Activated CD4-positive, alpha-beta T cell treated with anti-CD3 and anti-CD28 coated beads for 48 hours (primary cell): ENCODE measurements around the gene AUTS2.
A peak's percentile ranks its signal among the peaks of the same experiment; 100 is the strongest.

Experiments used
- DNase-seq: peaks from one replicate; pipeline ENCODE4 v3.0.0-alpha.2; 2020

Gene AUTS2

DNA sequence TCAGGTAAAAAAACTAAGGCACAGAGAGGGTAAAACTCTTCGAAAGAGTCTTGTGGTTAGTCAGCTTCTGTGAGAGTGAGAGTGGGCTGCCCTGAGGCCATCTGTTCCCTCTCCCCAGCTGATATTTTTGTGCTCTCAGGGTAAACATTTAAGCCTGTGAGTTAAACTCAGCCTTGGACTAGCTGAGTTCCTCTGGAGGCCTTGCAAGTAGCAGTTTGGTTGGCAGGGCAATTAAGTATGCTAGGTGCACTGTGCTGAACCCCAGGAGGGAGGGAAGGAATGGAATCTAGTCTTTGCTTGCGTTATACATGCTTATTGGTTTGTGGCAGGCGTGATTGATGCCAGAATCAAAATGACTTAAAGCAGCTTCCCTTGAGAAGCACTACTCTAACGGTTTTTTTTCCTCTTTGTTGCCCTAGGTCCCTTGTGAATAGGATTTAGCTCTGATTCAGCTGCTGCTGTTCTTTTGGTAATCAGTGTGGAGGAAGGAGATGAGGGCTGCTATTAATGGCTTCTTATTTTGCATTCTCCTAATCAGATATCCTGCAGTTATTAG lies 140.2 kb downstream of the AUTS2 start:
- DNase-seq, result no peak

- peak; percentile 60 for DNase-seq
These were observed 140.9 kb downstream of the AUTS2 start for GRCh38 chr7:69739190-69739589.

DNA sequence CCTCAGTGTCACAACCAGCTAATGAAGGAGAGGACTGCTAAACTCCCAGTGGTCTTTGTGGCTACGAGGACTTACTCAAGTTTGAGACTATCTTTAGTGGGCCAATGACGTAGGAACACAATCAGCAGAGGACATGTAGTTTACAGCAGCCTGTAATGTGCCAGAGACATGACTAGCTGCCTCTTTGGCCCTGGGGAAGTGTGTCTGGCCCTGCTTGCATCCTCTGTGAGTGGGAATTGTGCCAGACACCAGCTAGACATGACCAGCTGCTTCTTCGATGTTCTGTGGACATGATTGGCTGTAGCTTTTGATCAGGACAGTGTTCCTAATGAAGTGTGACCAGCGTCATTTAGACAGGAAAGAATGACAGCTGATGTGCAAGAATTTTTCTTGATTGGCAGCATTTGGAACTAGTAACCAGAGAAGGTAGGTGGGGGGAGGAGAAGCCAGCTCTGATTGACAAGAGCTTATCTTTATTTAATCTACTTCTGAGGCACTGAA lies 141.7 kb downstream of the AUTS2 start:
- DNase-seq, result no peak

DNA sequence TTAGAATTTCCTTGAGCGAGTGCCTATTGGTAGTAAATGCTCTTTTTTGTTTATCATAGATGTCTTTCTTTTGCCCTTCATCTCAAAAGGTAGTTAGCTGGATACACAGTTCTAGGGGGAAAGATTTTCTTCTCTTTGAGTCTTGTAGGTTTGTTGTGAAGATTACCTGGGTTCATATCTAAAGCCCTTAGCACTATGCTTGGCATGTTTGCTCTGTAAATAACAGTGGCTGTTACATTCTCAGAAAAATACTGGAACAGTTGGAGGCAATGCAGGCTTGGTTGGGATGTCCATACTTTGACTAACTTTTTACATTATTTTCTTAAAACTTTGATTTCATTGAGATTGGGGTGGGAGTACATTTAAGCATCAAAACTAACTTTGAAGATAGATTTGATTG lies 144.0 kb downstream of the AUTS2 start:
- no peak for DNase-seq

DNA sequence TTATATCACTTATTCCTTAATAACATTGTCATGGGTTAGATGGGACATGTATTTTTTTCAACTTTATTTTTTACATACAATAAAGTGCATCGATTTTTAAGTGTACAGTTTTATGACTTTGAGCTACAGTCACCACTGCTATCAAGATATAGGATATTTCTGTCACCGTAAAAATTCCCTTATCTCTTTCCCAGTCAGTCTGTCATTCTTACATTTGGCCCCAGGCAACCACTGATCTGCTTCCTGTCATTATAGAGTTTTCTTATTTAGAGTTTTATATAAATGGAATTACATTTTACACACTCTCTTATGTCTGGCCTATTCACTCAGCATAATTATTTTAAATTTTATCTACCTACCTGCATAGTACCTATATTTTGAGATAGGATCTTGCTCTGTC lies 145.2 kb downstream of the AUTS2 start:
- DNase-seq, result no peak

GRCh38 chr7:69744026-69744425 lies 145.8 kb downstream of the AUTS2 start:
- DNase-seq, result no peak

DNA sequence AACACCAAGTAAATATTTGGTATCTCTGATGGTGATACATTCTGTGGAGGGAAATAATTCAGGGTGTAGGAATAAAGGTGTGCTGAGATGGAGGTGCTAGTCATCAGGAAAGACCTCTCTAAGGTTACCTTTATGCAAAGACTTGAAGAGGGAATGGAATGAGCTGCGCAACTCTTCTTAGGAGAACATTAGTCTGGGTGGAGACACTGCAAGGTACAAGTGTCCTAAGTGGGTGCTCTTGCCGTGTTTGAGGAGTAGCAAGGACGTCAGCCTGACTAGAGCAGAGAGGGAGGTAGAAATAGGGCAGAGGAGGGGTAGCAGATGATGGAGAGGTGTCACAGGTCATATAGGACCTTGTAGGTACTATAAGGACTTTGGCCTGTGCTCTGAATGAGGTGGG lies 148.1 kb downstream of the AUTS2 start:
- no peak for DNase-seq

DNA sequence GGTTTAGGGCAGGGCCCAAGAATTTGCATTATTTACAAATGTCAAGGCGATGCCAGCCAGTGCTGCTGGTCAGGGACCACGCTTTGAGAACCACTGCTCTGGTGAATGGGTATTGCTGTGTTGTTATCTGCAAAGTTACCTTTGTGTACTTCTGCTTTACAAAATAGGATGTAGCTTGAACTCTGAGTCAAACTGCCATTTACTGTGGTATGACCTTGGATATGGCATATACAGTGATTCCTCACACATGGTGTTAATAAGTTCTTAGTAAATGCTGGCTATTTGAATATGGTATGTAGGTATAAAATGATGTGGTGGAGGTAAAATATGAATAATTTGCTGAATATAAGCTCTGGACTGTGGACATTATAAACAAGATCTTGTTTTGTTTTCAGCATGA lies 148.9 kb downstream of the AUTS2 start:
- DNase-seq, result no peak

DNA sequence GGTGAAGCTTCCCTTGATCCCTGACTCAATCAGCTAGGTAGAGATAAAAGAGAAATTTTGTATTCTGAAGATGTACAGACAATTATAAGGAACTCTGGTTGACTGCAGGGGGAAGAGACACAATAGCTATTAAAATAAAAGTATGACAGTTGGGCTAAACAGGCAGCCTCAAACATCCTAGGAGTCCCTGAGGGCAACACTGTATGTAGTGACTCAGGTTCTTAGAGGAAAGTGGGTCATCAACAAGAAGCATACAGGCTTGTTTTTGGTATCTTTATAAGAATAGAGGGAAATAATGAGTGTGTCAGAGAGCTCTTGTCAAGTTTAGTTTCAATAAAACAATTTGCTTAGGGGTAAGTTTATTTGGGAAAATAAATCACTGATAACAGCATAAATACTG lies 150.3 kb downstream of the AUTS2 start:
- no peak for DNase-seq

- no peak for DNase-seq
These were observed 151.2 kb downstream of the AUTS2 start for GRCh38 chr7:69749372-69749979.

GRCh38 chr7:69749994-69750393 lies 151.7 kb downstream of the AUTS2 start:
- no peak for DNase-seq

DNA sequence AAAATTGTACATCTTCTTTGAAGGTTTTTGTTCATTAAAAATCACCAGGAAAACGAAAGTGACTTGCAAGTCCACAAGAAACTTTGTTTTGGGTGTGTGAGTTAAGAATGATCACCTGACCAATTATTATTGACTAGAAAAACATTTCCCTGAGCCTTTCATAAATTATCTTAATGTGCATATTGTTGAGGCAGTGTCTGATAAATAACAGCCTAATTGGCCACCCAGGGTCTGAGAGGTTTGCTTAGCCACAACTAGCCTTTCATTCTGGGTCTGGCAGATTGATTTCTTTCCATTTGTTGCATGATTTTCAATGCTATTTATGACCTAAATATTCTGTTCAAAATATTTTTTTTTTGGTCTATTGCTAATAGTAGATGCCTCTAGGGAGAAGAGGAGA lies 152.8 kb downstream of the AUTS2 start:
- no peak for DNase-seq

- no peak for DNase-seq
These were observed 155.7 kb downstream of the AUTS2 start for GRCh38 chr7:69753981-69754380.

DNA sequence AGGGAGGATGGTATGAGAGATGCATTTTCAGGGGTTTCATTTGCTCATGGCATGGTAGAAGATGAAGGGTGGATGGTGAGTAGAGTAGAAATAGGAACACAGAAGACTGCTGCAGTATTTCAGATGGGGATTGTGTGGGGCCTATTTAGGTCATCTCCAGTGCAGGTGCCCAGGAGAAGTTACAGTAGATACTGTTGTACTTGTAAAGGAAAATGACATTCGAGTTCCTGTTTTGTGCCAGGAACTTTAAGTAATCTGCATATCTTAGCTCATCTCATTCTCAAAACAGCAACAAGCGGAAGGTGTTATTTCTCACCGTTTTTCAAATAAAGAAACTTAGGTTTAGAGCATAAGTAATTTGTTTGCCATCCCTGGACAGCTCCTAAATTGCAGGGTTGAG lies 156.2 kb downstream of the AUTS2 start:
- no peak for DNase-seq

GRCh38 chr7:69756235-69756634 lies 158.0 kb downstream of the AUTS2 start:
- DNase-seq, result no peak

DNA sequence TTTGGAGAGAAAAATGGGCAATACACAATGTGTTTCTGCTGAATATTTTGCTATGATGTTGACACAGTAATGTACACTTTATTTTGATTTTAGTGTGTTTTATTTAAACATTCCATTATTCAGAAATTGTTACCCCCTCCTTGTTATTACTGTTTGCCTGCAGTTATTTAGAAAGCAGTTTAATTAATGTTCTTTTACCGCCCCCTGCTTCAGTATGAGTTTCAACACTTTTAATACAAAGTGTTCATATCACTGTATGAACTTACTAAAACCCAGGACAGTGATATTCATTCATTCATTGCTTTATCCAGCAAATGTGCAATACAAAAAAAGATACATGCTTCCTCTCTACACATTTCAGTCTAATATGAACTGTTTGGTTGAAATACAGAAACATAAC lies 159.3 kb downstream of the AUTS2 start:
- DNase-seq, result no peak

DNA sequence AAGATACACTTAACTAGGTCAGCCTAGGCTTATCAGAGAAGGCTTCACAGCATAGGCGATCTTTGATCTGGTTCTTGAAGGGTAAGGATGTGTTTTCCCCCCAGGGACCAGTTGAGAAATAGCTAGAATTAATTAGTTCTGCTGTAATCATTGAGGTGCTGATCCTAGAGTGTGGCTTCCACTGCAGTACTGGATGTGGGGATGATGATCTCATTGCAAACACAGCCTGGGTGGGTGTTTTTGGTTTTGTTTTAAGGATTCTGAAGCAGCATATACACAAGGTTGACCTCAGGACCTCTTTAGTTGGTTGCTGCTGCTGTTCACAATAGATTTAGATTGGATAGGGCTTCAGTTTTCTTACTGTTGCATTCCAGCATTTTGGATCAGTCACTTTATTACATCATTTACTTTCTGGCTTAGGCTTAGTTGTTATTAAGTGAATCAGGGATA lies 159.7 kb downstream of the AUTS2 start:
- no peak for DNase-seq

DNA sequence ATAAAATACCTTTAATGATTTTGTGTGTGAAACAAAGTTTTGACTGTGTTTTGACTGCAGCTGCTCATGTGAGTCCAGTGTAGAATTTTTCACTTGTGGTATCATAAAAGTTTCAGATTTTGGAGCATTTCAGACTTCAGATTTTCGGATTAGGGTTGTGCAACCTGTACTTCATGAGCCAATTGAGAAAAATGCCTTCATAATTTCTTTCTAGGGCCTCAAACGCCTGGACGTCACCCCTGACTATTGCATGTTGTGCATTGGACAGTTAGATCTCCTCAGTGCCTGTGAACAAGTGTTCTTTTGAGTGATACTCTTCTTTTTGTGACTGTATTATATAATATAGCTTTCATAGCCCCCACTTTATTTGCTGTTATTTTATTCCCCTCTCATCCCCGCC lies 161.1 kb downstream of the AUTS2 start:
- DNase-seq, result no peak

GRCh38 chr7:69761290-69761922 lies 163.1 kb downstream of the AUTS2 start:
- no peak for DNase-seq

DNA sequence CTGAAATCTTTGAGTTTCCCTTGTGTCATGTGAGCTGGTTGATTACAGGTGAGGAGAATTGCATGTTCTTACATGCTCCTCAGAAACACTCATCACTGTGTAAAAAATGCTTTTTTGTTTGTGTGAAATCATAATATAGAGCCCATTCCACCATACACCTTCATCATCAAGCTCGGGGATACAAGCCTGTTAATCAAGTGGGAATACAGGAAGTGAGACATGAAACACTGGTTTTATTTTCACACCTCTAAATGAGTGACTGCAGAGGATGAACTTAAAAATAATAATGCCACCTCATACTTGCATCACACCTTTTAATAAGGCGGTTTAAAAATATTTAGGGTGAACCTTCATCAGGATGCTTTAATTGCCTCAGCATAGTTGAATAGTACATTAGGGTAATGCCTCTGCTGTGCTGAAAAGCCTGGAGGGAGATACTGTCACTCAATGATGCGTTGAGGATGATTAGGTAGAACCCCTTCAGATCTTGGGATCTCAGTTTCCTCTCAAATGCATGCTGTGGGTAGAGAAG lies 164.6 kb downstream of the AUTS2 start:
- DNase-seq, result no peak

DNA sequence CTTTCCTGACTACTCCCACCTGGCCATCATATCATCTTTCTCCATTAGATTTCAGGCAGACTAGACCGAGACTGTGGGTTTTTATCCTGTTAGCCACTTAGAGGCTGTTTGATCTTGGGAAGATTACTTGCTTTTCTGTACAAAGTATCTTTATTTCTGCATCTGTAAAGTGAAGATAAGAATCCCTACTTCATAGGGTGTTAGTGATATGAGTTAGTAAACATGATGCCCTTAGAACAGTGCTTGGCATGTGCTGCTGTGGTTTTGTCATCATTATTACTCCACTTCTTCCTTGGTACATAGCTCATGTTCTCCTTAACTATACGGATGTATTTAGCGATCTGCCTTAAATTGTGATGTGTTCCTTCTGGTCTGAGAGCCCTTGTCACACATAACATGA lies 165.2 kb downstream of the AUTS2 start:
- DNase-seq, result no peak

DNA sequence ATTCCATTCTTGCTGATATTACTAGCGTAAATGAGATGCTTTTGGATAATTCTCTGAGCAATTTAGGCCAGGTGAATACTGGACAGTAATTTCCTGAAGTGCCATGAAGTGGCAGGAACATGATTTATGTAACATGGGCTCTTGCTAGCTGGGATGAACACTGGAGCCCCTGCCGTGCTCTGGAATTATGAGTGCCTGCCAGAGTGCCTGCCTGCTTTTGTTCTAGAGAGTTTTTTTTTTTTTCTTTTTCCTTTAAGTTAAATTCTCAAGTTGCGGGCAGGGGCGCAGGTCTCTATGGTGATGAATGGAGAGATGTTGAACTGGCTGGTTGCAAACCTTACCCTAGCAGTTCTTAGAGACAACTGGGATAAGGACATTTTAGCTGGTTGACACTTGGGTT lies 165.9 kb downstream of the AUTS2 start:
- DNase-seq, result no peak

DNA sequence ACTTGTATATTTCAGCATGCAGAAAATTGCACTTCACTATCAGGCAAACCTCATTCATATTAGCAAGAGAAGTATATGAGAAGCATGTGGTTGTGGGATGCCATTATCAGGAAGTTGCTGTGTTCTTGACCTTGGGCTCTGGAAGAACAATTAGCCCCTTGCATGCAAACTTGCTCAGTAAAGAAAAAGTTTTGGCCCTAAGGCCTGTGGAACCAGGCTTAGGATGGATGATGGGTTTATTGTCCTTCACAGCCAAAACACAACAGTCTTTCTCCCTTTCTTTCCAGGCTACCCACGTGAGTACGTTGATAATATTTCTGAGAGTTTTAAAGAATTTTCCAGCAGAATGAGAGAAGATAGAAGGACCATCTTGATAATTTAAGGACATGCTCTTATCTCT lies 166.4 kb downstream of the AUTS2 start:
- no peak for DNase-seq

GRCh38 chr7:69765879-69766278 lies 167.6 kb downstream of the AUTS2 start:
- DNase-seq, result no peak
